Muscle layer of duodenum (tissue), 2 donors: ENCODE measurements around the gene TTI1.
"Not testable (repeated sequence)": the region's sequence is repeated elsewhere in the genome, so short reads cannot be mapped to it uniquely, and the experiment has no call there.

Experiments used
- H3K27ac ChIP-seq: one replicate; pipeline ENCODE4 v1.7.0; 2013; ENCODE audit warnings: mild to moderate bottlenecking, low read length
- H3K27me3 ChIP-seq: one replicate; pipeline ENCODE4 v1.7.0; 2013; ENCODE audit warnings: low read depth, mild to moderate bottlenecking, control low read depth, low read length
- H3K36me3 ChIP-seq, 2 donors: one replicate each; pipeline ENCODE4 v1.7.0; 2013; ENCODE audit warnings: low read length in 2 of 2, control low read depth in 1 of 2, mild to moderate bottlenecking in 1 of 2; ENCODE audit not compliant: insufficient read depth in 2 of 2, control insufficient read depth in 1 of 2
- H3K4me1 ChIP-seq, 2 donors: one replicate each; pipeline ENCODE4 v1.7.0; 2013; ENCODE audit warnings: low read length in 2 of 2, mild to moderate bottlenecking in 2 of 2, control low read depth in 1 of 2, moderate library complexity in 1 of 2; ENCODE audit not compliant: insufficient read depth in 2 of 2, control insufficient read depth in 1 of 2
- H3K4me3 ChIP-seq, 2 donors: one replicate each; pipeline ENCODE4 v1.7.0; 2013; ENCODE audit warnings: low read length in 2 of 2, low read depth in 1 of 2, mild to moderate bottlenecking in 1 of 2
- H3K9me3 ChIP-seq, 2 donors: one replicate each; pipeline ENCODE4 v1.7.0; 2013; ENCODE audit warnings: low read length in 2 of 2, control low read depth in 1 of 2, mild to moderate bottlenecking in 1 of 2; ENCODE audit not compliant: control insufficient read depth in 1 of 2
- donor health status: healthy.

Gene TTI1

DNA sequence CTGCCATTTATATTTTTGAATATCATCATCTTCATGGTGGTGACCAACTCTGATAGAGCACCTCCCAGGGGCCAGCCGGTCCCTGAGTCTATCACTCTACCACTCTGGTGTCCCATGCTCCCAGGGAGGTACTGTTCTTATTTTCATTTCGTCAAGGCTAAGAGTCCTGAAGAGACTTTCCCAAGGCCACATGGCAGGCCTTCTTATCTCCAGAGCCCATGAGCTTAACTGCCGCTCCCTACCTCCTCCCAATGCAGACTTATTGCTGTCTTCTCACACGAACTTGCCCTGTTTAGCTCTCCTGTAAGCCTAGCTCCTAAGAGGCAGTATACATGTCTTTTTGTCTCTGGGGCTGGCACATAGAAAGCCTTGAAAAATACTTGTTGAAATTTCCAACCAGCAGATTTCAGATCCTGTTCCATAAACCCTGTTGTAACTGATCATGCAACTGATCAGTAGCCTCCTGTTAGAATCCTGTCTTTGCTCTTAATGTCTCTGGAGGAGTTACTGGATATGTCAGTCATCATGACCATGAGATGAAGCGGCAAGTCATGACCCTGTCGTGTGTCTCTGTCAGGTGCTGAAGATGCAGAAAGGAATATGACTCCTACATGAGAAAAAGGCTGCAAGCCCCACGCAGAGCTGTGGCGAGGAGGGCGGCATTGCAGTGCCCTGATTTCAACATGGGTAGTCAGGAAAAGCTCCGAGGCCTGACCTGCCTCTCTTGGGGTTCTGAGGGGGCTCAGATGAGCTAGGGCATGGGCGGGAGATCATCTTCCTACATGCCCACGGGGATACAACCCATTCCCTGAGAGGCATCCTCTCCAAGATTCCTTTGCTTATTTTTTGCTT is 60.0 kb downstream of the TTI1 start:
- no peaks in the 10 kb centered on the region for H3K4me1 ChIP-seq
- no peak overlapping the region for H3K4me3 ChIP-seq
- H3K27me3 ChIP-seq: no peaks in the 10 kb centered on the region
- no peak overlapping the region for H3K27ac ChIP-seq
- H3K36me3 ChIP-seq: no peaks in the 10 kb centered on the region
- H3K9me3 ChIP-seq: no peaks in the 10 kb centered on the region

DNA sequence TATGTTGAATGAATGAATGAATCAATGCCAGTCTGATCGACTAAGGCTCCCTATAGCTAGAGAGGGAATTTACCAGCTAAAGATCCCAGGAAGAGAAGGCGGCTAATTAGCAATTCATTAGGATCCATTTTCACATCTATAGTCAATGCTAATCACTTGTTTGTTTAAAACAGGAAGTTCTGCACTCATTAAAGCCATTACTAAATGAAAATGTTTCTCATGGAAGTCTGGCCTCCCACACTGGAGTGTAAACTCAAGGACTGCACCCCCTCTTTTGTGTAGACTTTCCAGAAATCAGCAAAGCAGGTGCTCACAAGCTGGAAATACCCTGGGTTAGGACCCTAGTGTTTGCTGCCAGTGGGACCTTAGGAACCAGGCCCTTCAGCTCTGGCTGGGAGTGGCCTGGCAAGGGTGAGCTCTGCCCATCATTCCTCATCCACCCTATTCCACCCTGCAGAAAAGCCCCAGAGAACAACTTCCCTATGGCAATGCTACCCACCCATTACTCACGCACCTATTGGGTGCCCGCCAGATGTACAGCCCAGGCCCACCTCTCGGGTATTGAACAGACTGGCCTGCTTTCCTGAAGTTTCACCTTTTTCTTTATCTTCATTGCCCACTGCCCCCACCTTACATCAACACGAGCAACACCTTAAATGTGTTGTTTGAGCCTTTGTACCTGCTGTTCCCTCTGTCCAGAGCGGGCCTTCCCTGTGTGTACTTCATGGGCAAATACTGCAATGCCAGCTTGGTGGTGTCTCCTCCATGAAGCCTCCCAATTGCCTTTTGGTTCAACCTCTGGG is 60.8 kb downstream of the TTI1 start:
- Histone ChIP-seq H3K4me3 (no peak overlapping the region), H3K27ac (no peak overlapping the region), H3K4me1 (no peaks in the 10 kb centered on the region), H3K9me3 (peaks cover 0 to 2% of the 10 kb centered on the region in 2 donors), H3K27me3 (no peaks in the 10 kb centered on the region), H3K36me3 (no peaks in the 10 kb centered on the region)

DNA sequence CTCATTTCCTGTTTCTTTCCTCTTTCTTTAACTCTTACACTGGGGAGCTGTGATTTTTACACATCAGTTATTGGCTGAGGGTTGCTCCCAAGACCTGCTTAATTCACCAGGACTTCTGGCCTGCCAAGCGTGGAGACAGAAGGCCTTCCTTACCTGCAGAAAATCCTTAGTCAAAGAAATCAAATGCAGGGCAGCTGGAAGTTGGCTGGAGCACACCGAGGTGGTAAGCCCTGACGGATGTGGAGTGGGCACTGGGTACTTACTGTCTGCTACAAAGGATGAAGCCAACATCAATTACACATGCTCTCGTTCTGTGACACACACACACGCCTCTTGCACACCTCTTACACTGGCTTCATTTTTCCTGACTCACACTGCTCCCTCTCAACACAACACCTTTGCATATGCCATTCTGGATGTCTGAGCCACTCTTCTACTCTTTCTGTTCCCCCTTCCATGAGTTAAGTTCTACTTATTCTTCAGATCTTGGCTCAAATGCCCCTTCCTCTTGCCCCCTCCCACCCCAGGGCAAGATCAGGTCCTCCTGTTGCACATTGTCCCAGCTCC is 61.6 kb downstream of the TTI1 start:
- Histone ChIP-seq H3K4me3 (no peak overlapping the region), H3K9me3 (peaks cover 0 to 6% of the 10 kb centered on the region in 2 donors), H3K36me3 (no peaks in the 10 kb centered on the region), H3K4me1 (no peaks in the 10 kb centered on the region), H3K27ac (no peak overlapping the region), H3K27me3 (no peaks in the 10 kb centered on the region)

DNA sequence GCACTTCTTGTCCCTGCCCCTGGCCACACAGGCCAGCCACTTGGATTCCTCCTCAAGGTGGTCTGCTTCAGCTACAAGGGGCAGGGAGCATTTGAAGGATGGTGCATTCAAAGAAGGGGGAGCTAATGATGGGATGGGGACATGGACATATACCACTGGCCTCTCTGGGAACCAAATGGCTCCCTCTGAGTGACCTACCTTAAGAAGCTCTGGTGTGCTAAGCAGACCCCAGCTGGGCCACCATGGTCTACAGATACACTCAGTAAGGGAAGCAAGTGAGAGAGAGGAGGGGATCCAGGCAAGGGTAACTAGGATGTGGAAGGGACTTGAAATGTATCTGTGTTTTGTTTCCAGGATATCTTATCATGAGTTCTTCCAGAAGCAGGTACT is 62.4 kb downstream of the TTI1 start:
- peaks cover 0 to 8% of the 10 kb centered on the region in 2 donors for H3K9me3 ChIP-seq
- H3K27ac ChIP-seq: no peak overlapping the region
- H3K4me3 ChIP-seq: no peak overlapping the region
- H3K36me3 ChIP-seq: no peaks in the 10 kb centered on the region
- H3K4me1 ChIP-seq: no peaks in the 10 kb centered on the region
- H3K27me3 ChIP-seq: no peaks in the 10 kb centered on the region

DNA sequence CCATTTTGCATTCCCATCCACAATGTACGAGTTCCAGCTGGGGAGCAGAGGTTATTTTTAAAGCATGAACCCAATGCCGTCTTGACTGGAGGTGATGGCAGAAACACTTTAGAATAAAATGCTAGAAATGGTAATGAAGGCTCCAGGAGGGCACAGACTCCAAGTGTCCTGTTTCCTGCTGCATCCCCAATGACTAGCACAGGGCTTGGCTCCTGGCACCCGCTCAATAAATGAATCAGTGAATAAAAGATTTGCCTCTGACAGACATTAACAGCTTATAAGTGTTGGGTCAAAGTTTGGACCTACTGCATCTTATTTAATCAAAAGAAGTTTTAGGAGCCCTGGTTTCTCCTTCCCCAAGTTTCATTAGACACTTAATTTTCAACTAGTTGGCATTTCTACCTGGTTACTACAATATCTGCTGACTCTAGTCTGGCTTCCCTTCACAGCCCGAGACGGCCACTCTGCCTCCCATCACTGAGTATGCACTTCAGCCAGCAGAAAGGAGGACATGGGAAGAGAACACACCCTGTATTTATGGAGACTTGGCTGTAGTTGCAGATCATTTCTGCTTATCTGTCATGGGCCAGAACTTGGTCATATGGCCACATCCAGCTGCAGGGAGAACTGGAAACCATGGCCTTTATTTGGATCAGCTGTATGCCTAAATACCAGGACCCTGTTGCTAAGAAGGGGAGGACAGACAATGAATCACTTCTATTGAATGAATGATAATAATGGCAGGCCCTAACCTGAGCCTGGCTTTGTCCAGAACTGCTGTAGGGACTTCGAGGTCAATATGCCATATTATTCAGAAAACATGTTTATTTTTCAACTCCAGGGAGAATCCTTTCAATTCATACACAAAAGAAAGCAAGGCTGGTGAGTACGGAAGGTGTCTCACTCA is 63.1 kb downstream of the TTI1 start:
- H3K4me3 ChIP-seq: no peak overlapping the region
- H3K27ac ChIP-seq: no peak overlapping the region
- no peaks in the 10 kb centered on the region for H3K27me3 ChIP-seq
- no peaks in the 10 kb centered on the region for H3K4me1 ChIP-seq
- H3K9me3 ChIP-seq: peaks cover 0 to 8% of the 10 kb centered on the region in 2 donors
- H3K36me3 ChIP-seq: no peaks in the 10 kb centered on the region

DNA sequence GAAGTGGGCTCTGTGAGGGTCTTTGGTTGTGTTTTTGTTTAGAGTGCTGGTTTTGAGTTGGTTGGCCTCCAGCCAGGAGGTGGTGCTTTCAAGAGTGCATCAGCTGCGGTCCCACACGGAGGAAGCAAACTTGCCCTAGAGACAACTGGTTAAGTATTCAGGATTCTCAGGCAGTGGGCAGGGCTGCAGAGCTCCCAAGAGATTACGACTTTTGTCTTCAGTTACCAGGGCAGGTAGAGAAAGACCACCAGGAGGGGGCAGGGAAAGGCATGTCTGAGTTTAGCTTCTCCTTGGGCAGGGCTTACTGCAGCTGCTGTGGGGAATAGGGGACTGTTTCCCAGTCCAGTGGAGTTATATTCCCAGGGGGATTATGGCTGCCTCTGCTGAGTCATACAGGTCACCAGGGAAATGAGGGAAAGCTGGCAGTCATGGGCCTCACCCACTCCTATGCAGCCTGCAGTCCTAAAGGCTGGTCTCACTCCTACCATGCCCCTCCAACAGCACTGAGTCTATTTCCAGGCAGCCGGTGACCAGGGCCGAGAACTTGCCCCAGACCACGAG is 64.3 kb downstream of the TTI1 start:
- Histone ChIP-seq H3K4me3 (no peak overlapping the region), H3K9me3 (peaks cover 0 to 8% of the 10 kb centered on the region in 2 donors), H3K36me3 (no peaks in the 10 kb centered on the region), H3K4me1 (no peaks in the 10 kb centered on the region), H3K27me3 (no peaks in the 10 kb centered on the region), H3K27ac (no peak overlapping the region)

DNA sequence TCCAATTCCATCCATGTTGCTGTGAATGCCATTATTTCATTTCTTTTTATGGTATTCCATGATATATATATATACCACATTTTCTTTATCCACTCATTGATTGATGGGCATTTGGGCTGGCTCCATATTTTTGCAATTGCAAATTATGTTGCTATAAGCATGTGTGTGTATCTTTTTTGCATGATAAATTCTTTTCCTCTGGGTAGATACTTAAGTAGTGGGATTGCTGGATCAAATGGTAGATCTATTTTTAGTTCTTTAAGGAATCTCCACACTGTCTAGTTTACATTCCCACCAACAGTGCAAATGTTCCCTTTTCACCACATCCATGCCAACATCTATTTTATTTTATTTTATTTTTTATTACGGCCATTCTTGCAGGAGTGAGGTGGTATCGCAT is 69.8 kb downstream of the TTI1 start:
- not testable (repeated sequence) for H3K27ac ChIP-seq, H3K27me3 ChIP-seq, H3K36me3 ChIP-seq, H3K4me1 ChIP-seq, H3K4me3 ChIP-seq
- H3K9me3 ChIP-seq: peaks cover 0 to 11% of the 10 kb centered on the region in 2 donors

DNA sequence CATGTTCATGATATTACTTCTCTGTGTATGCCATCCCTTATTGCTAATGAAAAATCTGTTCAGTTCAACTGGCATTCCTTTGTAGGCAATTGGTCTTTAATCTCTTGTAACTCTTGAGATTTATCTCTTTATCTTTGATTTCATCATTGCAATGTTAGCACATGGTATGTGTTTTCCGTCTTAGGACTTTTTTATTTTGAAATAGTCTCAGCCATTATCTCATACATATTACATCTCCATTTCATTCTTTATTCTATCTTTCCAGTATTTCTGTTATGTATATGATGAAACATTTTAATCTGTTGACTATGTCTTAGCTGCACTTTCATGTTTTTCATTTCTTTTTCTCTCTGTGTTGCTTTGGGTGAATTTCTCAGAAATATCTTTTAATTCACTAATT is 72.2 kb downstream of the TTI1 start:
- Histone ChIP-seq H3K36me3 (no peaks in the 10 kb centered on the region), H3K27me3 (peaks cover 3% of the 10 kb centered on the region), H3K9me3 (peaks cover 0 to 3% of the 10 kb centered on the region in 2 donors)

DNA sequence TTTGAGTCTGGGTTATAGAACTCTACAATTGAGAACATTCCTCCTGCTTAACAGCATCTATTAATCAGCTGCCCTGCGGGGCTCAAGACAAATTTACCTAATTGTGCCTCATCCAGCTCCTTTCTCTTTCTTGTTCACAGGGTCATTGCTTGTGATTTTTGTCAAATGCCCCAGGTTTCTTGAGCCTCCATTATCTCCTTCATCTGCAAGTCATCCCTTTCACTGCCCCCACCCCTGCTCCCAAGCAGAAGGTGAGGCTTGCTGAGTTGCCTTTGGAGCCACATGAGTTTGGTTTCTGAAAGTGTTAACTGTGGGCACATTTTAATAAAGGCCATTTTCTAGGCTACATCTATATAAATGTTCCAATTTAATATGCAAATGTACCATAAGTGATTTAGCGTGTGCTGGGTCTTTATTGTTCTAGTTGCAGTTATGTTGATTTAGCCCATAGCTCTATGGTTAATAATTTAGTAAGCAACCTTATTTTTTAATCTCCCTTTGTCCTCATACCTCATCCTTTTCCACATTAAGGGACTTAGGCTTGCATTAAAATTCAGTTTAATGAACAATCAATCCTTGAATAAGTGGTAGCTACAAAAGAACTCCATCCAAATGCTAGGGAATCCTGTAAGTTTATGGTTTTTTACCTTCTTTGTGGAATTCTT is 74.3 kb downstream of the TTI1 start:
- peaks cover 0 to 3% of the 10 kb centered on the region in 2 donors for H3K9me3 ChIP-seq
- no peak overlapping the region for H3K27ac ChIP-seq
- H3K36me3 ChIP-seq: no peaks in the 10 kb centered on the region
- peaks cover 3% of the 10 kb centered on the region for H3K27me3 ChIP-seq
- H3K4me1 ChIP-seq: no peaks in the 10 kb centered on the region
- H3K4me3 ChIP-seq: no peak overlapping the region

More for the DNA sequence above, 72.2 kb downstream of the TTI1 start:
- Histone ChIP-seq H3K27ac (no peak overlapping the region), H3K4me1 (no peaks in the 10 kb centered on the region), H3K4me3 (no peak overlapping the region)

DNA sequence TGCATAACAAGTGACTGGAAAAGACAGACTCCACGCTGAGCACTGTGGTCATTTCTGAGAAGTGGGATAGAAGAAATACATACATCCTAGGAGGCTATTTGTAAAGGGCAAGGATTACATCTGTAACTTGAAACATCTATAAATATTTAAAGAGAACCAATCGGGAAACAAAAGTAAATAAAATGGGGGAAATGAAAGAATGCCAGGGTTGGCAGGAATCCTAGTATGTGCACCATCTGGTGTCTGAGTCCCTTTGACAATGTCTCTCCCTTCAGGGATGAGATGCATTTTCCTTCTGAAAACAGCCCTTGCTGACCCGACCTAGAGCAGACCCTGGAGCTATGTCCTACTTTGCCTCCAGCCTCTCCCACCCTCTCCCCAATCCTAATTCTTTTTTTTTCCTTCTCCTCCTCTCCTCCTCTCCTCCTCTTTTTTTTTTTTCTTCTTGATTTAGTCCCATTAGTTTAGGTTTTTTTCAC is 77.1 kb downstream of the TTI1 start:
- Histone ChIP-seq H3K9me3 (peaks cover 0 to 5% of the 10 kb centered on the region in 2 donors), H3K36me3 (no peaks in the 10 kb centered on the region), H3K27ac (no peak overlapping the region), H3K4me3 (no peak overlapping the region), H3K4me1 (no peaks in the 10 kb centered on the region), H3K27me3 (peaks cover 3% of the 10 kb centered on the region)
